ENCODE results near the gene RET. TPM values are rescaled to one million over a fixed set of nuclear protein-coding genes. Genes with fewer than 3 reads are reported as not detected.
A peak's percentile ranks its signal among the peaks of the same experiment; 100 is the strongest.

RET gene
- total RNA-seq, 1 experiment from 2014 or later: not detected

DNA sequence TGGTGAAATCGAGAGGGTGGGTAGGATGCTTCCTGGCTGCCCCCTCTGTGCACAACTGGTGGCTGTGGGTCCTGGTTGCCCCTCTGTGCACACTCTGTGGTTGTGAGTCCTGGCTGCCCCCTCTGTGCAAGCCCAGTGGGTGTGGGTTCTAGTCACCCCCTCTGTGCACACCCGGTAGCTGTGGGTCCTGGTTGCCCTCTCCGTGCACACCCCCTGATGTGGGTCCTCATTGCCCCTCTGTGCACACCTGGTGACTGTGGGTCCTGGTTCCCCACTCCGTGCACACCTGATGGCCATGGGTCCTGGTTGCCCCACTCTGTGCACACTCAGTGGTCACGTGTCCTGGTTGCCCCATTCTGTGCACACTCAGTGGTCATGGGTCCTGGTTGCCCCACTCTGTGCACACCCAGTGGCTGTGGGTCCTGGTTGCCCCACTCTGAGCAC lies 20.3 kb upstream of the RET start:
- Histone ChIP-seq H3K4me3 (no peak overlapping the region), H3K9me3 (no peaks in the 10 kb centered on the region), H3K27me3 (0 out of 2 replicates have a peak, but pooled peaks cover 5% of the 10 kb centered on the region), H3K36me3 (no peaks in the 10 kb centered on the region)
- DNase-seq: no peak

GRCh38 chr10:43057231-43057711 lies 19.6 kb upstream of the RET start:
- H3K9me3 ChIP-seq: no peaks in the 10 kb centered on the region
- no peak overlapping the region for H3K4me3 ChIP-seq
- no peaks in the 10 kb centered on the region for H3K36me3 ChIP-seq
- DNase-seq: no peak
- 0 out of 2 replicates have a peak, but pooled peaks cover 4% of the 10 kb centered on the region for H3K27me3 ChIP-seq

GRCh38 chr10:43057831-43058340 lies 19.0 kb upstream of the RET start:
- Histone ChIP-seq H3K9me3 (no peaks in the 10 kb centered on the region), H3K4me3 (no peak overlapping the region), H3K36me3 (no peaks in the 10 kb centered on the region), H3K27me3 (no peaks in the 10 kb centered on the region)
- DNase-seq: no peak

- no peak for DNase-seq
- H3K9me3 ChIP-seq: no peaks in the 10 kb centered on the region
These were observed 18.0 kb upstream of the RET start for GRCh38 chr10:43058716-43059335.

GRCh38 chr10:43059336-43059720 lies 17.5 kb upstream of the RET start:
- no peak for DNase-seq
- Histone ChIP-seq H3K9me3 (no peaks in the 10 kb centered on the region), H3K27me3 (no peaks in the 10 kb centered on the region), H3K36me3 (no peaks in the 10 kb centered on the region), H3K4me3 (no peak overlapping the region)

More at GRCh38 chr10:43058716-43059335, 18.0 kb upstream of the RET start:
- no peaks in the 10 kb centered on the region for H3K36me3 ChIP-seq
- no peak overlapping the region for H3K4me3 ChIP-seq
- no peaks in the 10 kb centered on the region for H3K27me3 ChIP-seq

DNA sequence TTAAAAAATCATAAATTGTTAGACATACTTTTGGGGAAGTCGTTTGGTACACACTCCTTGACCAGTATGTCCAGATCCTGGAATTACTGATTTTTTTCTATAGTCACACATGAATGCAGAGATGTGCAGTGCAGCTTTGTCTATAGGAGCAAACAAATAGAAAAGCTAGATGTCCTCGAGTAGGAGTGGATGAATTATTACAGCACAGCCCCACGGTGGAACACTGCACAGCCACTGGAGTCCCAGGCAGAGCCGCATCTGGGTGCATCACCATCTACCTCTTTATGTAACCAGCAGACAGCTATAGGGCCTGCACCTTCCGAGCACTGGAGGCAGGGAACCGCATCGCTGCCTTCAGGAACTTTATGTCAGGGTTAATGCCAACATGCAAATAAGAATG lies 17.0 kb upstream of the RET start:
- H3K9me3 ChIP-seq: no peaks in the 10 kb centered on the region
- H3K27me3 ChIP-seq: no peaks in the 10 kb centered on the region
- no peak for DNase-seq
- H3K4me3 ChIP-seq: no peak overlapping the region
- no peaks in the 10 kb centered on the region for H3K36me3 ChIP-seq

- H3K36me3 ChIP-seq: no peaks in the 10 kb centered on the region
- H3K4me3 ChIP-seq: no peak overlapping the region
- DNase-seq: no peak
- H3K9me3 ChIP-seq: no peaks in the 10 kb centered on the region
- H3K27me3 ChIP-seq: no peaks in the 10 kb centered on the region
These were observed 16.6 kb upstream of the RET start for GRCh38 chr10:43060291-43060690.

GRCh38 chr10:43061331-43061730 lies 15.5 kb upstream of the RET start:
- no peaks in the 10 kb centered on the region for H3K36me3 ChIP-seq
- H3K4me3 ChIP-seq: no peak overlapping the region
- DNase-seq: no peak
- H3K9me3 ChIP-seq: no peaks in the 10 kb centered on the region
- no peaks in the 10 kb centered on the region for H3K27me3 ChIP-seq

- peak; percentile 58 for DNase-seq
- H3K9me3 ChIP-seq: no peaks in the 10 kb centered on the region
- no peaks in the 10 kb centered on the region for H3K36me3 ChIP-seq
- no peak overlapping the region for H3K4me3 ChIP-seq
- no peaks in the 10 kb centered on the region for H3K27me3 ChIP-seq
These were observed 15.1 kb upstream of the RET start for GRCh38 chr10:43061760-43062159.

DNA sequence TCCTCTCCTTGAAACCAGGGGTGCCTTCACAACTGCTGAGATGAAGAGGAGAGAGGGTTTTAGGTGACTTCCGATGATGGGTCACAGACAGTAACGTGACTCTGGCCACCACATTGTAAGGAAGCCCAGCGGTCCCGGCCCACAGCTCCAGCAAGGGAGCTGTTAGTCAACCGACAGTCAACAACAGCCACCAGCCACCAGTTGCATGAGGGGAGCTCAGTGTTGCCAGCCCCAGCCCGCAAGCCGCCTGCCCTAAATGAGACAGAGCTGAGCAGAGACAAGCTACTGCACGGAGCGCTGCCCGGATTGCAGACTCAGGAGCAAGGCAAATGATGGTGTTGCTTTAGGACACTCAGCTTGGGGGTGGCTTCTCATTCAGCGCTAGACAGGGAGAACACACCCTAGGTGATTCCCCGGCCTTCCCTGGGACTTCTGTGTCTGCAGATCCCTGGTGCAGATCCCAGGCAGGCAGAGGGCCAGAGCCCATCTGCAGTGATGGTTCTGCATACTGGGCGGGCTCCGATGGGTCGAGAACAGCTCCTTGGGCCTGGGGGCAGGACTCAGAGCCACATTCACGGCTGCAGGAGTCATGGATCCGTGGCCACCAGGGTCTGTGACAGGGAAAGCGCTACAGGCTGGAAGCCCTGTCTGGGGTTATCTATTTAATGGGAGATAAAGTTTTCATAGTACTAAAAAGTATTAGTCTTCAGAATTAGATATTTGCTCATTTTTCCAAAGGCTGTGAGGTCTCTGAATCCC lies 14.3 kb upstream of the RET start:
- DNase-seq: no peak
- no peaks in the 10 kb centered on the region for H3K27me3 ChIP-seq
- no peaks in the 10 kb centered on the region for H3K36me3 ChIP-seq
- H3K9me3 ChIP-seq: no peaks in the 10 kb centered on the region
- no peak overlapping the region for H3K4me3 ChIP-seq

DNA sequence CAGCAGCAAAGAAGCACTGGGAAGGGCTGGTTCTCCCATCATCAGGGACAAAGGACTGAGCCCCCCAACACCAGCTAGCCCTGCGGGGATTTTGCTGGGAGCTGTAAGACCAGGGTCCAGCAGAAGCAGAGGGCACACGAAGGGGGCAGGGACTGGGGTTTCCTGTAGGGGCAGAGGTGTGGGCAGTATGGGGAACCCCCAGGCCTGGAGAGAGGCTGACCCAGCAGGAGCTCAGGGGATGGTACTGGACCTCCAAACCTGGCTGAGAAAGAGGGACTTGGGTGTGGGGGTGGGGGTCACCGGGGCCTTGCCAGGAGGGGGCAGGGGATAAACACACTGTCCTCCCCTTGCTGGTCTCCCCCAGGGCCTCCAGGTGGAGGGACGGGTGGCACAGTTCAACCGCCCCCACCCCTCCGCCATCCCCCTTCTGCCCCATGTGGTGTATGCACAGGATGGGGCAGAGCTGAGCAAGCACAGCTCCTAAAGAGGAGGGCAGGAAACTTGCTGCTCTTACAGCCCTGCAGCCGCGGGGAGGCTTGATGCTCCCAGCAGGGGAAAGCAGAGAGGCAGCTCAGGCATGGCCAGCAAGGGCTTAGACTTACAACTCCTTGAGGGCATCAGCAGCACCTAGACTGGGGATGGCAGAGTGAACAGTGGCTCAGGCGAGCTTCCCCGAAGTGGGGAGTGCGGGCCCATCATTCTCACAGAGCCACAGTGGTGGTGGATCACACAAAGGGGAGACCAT lies 12.4 kb upstream of the RET start:
- H3K4me3 ChIP-seq: no peak overlapping the region
- no peaks in the 10 kb centered on the region for H3K9me3 ChIP-seq
- H3K36me3 ChIP-seq: no peaks in the 10 kb centered on the region
- no peak for DNase-seq
- no peaks in the 10 kb centered on the region for H3K27me3 ChIP-seq

DNA sequence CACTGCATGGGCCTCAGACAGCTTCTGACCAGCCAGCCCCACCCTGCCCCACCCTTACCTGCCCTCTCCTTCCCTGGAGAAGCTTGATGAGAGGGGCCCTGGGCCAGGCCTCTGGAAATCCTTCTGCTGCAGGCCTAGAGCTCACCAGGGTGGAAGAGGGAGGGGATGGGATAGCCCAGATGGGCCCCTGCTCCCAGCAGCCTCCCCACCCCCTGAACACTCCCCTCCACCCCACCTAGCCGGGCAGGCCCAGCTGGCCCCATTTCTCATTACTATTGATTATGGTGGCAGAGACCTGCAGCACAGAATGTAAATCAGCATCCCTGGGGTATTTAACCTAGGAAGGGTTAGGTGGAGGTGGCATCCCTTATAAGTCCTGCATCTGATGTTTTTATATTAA lies 11.6 kb upstream of the RET start:
- H3K27me3 ChIP-seq: no peaks in the 10 kb centered on the region
- no peaks in the 10 kb centered on the region for H3K9me3 ChIP-seq
- H3K36me3 ChIP-seq: no peaks in the 10 kb centered on the region
- no peak overlapping the region for H3K4me3 ChIP-seq
- no peak for DNase-seq

DNA sequence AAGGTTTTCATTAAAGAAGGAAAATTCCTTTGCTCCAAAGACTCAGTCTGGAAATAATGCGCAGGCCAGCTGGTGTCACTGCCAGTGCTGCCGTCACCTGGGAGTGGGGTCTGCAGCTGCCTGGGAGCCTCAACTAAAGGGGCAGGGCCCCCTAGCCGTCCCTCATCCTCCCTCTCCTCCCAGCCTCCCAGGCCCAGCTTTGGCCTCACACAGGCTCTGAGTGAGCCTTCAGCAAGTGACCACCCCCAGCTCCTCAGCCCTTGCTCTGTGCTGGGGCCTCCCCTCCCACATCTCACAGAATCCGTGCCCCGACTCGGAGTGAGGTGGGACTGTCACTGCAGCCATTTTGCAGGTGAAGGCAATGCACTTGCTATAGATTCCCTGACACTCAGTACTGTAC lies 11.1 kb upstream of the RET start:
- Histone ChIP-seq H3K27me3 (no peaks in the 10 kb centered on the region), H3K9me3 (no peaks in the 10 kb centered on the region), H3K36me3 (no peaks in the 10 kb centered on the region), H3K4me3 (no peak overlapping the region)
- no peak for DNase-seq

- no peak for DNase-seq
- H3K36me3 ChIP-seq: no peaks in the 10 kb centered on the region
- H3K4me3 ChIP-seq: no peak overlapping the region
- no peaks in the 10 kb centered on the region for H3K27me3 ChIP-seq
- no peaks in the 10 kb centered on the region for H3K9me3 ChIP-seq
These were observed 10.4 kb upstream of the RET start for GRCh38 chr10:43066481-43066880.

DNA sequence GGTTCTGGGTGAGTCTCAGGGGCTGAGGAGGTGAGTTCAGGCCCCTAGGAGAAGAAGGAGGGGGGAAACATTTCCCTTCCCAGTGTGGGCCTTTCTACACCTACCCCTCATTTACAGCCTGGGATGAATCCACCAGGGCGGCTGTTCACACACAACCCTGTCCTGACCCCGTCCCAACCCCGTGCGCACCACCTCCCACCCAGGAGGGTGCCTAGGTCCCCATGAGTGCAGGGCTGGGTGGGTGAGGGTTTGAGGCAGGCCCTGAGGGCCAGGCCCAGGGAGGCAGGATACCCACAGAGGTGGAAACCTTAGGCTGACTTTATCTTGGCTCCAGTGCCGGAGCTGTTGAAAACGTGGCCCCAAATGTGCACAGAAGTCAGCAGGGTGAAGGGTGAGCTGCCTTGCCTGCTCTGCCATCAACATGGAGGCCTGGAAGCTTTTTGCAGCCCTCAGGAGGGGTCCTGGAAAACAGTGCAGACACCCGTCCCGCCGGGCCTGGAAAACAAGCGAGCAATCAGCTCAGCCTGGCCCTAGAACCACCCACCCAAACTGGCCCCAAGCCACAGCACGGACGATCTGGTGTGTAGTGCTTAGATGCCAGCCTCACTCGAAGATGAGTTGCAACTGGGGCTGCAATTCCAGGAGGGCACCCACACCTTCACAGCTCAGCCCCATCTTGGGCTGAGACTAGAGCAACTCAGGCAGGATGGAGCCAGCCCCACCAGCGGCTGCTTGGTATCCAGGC lies 9.3 kb upstream of the RET start:
- Histone ChIP-seq H3K9me3 (no peaks in the 10 kb centered on the region), H3K27me3 (no peaks in the 10 kb centered on the region), H3K4me3 (no peak overlapping the region), H3K36me3 (no peaks in the 10 kb centered on the region)
- DNase-seq: no peak

DNA sequence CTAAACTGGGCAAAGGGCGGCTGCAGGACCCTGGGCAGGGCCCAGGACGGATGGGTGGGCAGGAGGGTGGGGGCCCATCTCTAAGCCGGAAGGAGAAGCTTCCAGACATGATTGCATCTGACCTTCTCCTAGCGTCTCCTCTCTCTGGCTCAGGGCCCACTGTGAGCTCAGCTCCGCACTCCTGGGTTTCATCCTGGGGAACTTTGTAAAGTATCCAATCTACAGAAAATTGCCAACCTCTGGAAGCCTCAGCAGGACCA lies 8.8 kb upstream of the RET start:
- no peak overlapping the region for H3K4me3 ChIP-seq
- DNase-seq: no peak
- no peaks in the 10 kb centered on the region for H3K36me3 ChIP-seq
- no peaks in the 10 kb centered on the region for H3K27me3 ChIP-seq
- H3K9me3 ChIP-seq: no peaks in the 10 kb centered on the region
